ENCODE data around the gene LRFN3.
"Not testable (repeated sequence)": the region's sequence is repeated elsewhere in the genome, so short reads cannot be mapped to it uniquely, and the experiment has no call there.

LRFN3 gene

GRCh38 chr19:35905178-35905727 is 30.9 kb upstream of the LRFN3 start:
- DNase-seq = no peak

- no peak for DNase-seq
Observed at GRCh38 chr19:35907377-35907745, 28.8 kb upstream of the LRFN3 start.

GRCh38 chr19:35908010-35908441 is 28.1 kb upstream of the LRFN3 start, which contains the start of gene TYROBP:
TYROBP (minus strand) TSS chr19:35908295; CDS start chr19:35908228, 67 bp downstream.
- no peak for DNase-seq

- no peak for DNase-seq
Observed at GRCh38 chr19:35908973-35909683, 27.0 kb upstream of the LRFN3 start.

GRCh38 chr19:35909684-35910035 is 26.5 kb upstream of the LRFN3 start:
- no peak for DNase-seq

GRCh38 chr19:35910355-35910754 is 25.8 kb upstream of the LRFN3 start:
- not testable (repeated sequence) for DNase-seq

- no peak for DNase-seq
Observed at GRCh38 chr19:35911173-35911572, 25.0 kb upstream of the LRFN3 start.

GRCh38 chr19:35911790-35912189 is 24.4 kb upstream of the LRFN3 start:
- DNase-seq = no peak

- DNase-seq = no peak
Observed at GRCh38 chr19:35913589-35913988, 22.6 kb upstream of the LRFN3 start.

- DNase-seq = no peak
Observed at GRCh38 chr19:35915443-35915842, 20.7 kb upstream of the LRFN3 start.

GRCh38 chr19:35919306-35919705 is 16.9 kb upstream of the LRFN3 start:
- DNase-seq = no peak

- DNase-seq = no peak
Observed at GRCh38 chr19:35921012-35921411, 15.2 kb upstream of the LRFN3 start.

GRCh38 chr19:35925501-35925900 is 10.7 kb upstream of the LRFN3 start:
- DNase-seq = no peak

GRCh38 chr19:35928507-35928906 is 7.7 kb upstream of the LRFN3 start:
- DNase-seq = no peak

- DNase-seq = no peak
Observed at GRCh38 chr19:35929876-35930275, 6.3 kb upstream of the LRFN3 start.

GRCh38 chr19:35931161-35931873 is 4.9 kb upstream of the LRFN3 start:
- DNase-seq = peak; percentile 99

- no peak for DNase-seq
Observed at GRCh38 chr19:35931874-35932202, 4.3 kb upstream of the LRFN3 start.

- DNase-seq = no peak
Observed at GRCh38 chr19:35932291-35932936, 3.8 kb upstream of the LRFN3 start.

GRCh38 chr19:35936738-35937268 is 629 bp downstream of the LRFN3 start:
- no peak for DNase-seq

- no peak for DNase-seq
Observed at GRCh38 chr19:35937345-35938281, 1.4 kb downstream of the LRFN3 start.

GRCh38 chr19:35938282-35939224 is 2.4 kb downstream of the LRFN3 start:
- DNase-seq = no peak

Data from activated CD4-positive, alpha-beta T cell treated with anti-CD3 and anti-CD28 coated beads for 1 hour (primary cell).